CD4-positive, alpha-beta T cell treated with Interleukin-15 for 1 hour (primary cell): ENCODE data around the gene HOOK2.
"Not testable (repeated sequence)": the region's sequence is repeated elsewhere in the genome, so short reads cannot be mapped to it uniquely, and the experiment has no call there.

Experiments
- DNase-seq: peaks from one replicate; pipeline ENCODE4 v3.0.0-alpha.2; 2020

HOOK2 gene

GRCh38 chr19:12751635-12752034 lies 23.7 kb downstream of the HOOK2 start, which contains the start of gene BEST2:
BEST2 (plus strand) TSS chr19:12751791; CDS start chr19:12752593, 802 bp downstream.
- DNase-seq: no peak

GRCh38 chr19:12750851-12751250 lies 24.5 kb downstream of the HOOK2 start:
- no peak for DNase-seq

GRCh38 chr19:12749938-12750521 lies 25.3 kb downstream of the HOOK2 start:
- no peak for DNase-seq

GRCh38 chr19:12748489-12748888 lies 26.9 kb downstream of the HOOK2 start:
- DNase-seq: no peak

- no peak for DNase-seq
Measured at GRCh38 chr19:12745166-12745897, 30.0 kb downstream of the HOOK2 start.

- no peak for DNase-seq
Measured at GRCh38 chr19:12737835-12738351, 37.5 kb downstream of the HOOK2 start.

- DNase-seq: peak; percentile 86
Measured at GRCh38 chr19:12736995-12737834, 38.1 kb downstream of the HOOK2 start, which contains the start of gene GET3. GET3 (plus strand) TSS chr19:12737497; CDS start chr19:12737506, 9 bp downstream.

GRCh38 chr19:12733369-12734214 lies 41.8 kb downstream of the HOOK2 start:
- DNase-seq: peak; percentile 45

GRCh38 chr19:12731337-12731736 lies 44.0 kb downstream of the HOOK2 start:
- no peak for DNase-seq

- DNase-seq: no peak
Measured at GRCh38 chr19:12730064-12730463, 45.3 kb downstream of the HOOK2 start.

GRCh38 chr19:12727745-12728433 lies 47.5 kb downstream of the HOOK2 start:
- DNase-seq: no peak

GRCh38 chr19:12726988-12727316 lies 48.4 kb downstream of the HOOK2 start:
- DNase-seq: no peak

- not testable (repeated sequence) for DNase-seq
Measured at GRCh38 chr19:12725612-12726011, 49.7 kb downstream of the HOOK2 start.

- DNase-seq: peak; percentile 55
Measured at GRCh38 chr19:12723641-12724426, 51.5 kb downstream of the HOOK2 start, which contains the start of gene TNPO2. TNPO2 (minus strand) TSS chr19:12723932; CDS start chr19:12720977, 2,955 bp downstream.

GRCh38 chr19:12723381-12723640 lies 52.0 kb downstream of the HOOK2 start:
- no peak for DNase-seq

- peak; percentile 97 for DNase-seq
Measured at GRCh38 chr19:12722566-12723380, 52.6 kb downstream of the HOOK2 start.

GRCh38 chr19:12721656-12722565 lies 53.4 kb downstream of the HOOK2 start:
- DNase-seq: peak; percentile 64

GRCh38 chr19:12720851-12721655 lies 54.3 kb downstream of the HOOK2 start:
- DNase-seq: no peak
